ENCODE results near the gene FOXK1. TPM values are rescaled to one million over a fixed set of nuclear protein-coding genes. Genes with fewer than 3 reads are reported as not detected.

FOXK1 gene
- total and polyA plus RNA-seq, 9 of the 15 experiments (the other 6 are each of a cell fraction or from before 2014, with no cell fraction given) = 0.32 to 45.5 (median 8.1) TPM

DNA sequence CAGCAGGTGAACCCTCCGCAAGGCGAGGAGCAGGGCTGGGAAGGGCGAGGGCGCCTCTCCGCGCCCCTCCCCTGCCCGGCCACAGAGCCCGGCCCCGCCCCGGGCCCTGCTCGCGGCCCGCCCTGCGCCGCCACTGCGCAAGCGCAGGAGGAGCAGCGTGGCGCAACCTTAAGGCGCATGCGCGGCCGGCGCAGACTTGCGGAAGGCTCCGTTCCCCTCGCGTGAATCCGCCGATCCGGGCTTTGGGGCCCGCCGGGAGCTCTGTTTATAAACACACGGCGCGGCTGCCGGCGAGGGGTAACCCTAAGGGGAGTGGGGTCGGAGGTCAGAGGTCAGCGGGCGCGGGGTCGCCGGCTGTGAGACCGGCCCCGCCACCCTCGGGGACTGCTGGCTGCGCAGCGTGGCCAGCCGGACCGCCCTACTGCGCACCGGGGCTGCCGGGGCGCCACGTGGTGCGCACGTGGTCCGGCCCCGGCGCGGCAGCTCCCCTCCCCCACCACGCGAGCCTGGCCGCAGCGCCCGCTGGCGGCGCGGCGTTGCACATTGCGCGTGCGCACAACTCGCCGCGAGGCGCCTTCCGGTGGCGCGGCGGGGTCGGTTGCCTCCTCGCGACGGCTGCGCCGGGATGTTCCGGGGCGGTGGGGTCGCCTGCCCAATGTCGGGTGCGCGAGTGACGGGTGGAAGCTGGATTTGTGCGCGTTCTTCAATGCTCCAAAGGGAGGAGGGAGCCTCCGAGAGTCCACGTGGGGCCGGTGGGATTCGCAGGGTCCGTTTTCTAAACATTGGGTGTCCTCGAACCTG is 40.2 kb upstream of the FOXK1 start:
- Histone ChIP-seq H3K27ac (ENCODE audit: extremely low read depth, low read depth, low read length) (peak overlapping the region; percentile 98), H3K4me2 (ENCODE audit: insufficient read depth, low read length) (peak overlapping the region; percentile 78), H4K20me1 (replicated peaks; ENCODE audit: control insufficient read depth, insufficient read depth, low read length) (no peaks in the 10 kb centered on the region), H3K4me3 (peak overlapping the region; percentile 69), H2AFZ (ENCODE audit: low read depth, low read length) (peak overlapping the region; percentile 96), H3K79me2 (ENCODE audit: control insufficient read depth, insufficient read depth, low read length) (peaks cover 8% of the 10 kb centered on the region), H3K9ac (ENCODE audit: insufficient read depth in 1 of 2, low read depth in 2 of 2, low read length in 2 of 2) (peak overlapping the region; percentile 93 to 97), H3K4me1 (replicated peaks in 1 of 2; ENCODE audit: control insufficient read depth in 2 of 2, insufficient read depth in 2 of 2, low read length in 2 of 2) (peaks cover 9 to 29% of the 10 kb centered on the region in 2 experiments; a peak in 4 of 5 replicates), H3K9me3 (replicated peaks; ENCODE audit: control insufficient read depth, insufficient read depth, low read depth, low read length) (0 out of 2 replicates have a peak, but pooled peaks cover 2% of the 10 kb centered on the region), H3K9me1 (ENCODE audit: control insufficient read depth, insufficient read depth, low read length) (no peaks in the 10 kb centered on the region), H3K27me3 (ENCODE audit: control insufficient read depth in 2 of 2, insufficient read depth in 2 of 2, low read length in 2 of 2) (no peaks in the 10 kb centered on the region), H3K36me3 (ENCODE audit: control insufficient read depth, insufficient read depth, low read length) (no peaks in the 10 kb centered on the region)
- CTCF ChIA-PET (ENCODE audit: low intra/inter-chr PET ratio) = interaction anchor here (1.0 kb wide), 2 partner anchors 40 to 43 kb away, joined by 4 read pairs; partner anchors contain the start of gene FOXK1
- DNase-seq (ENCODE audit: extremely low read depth in 1 of 4, low spot score in 3 of 4) = peak; percentile 96 to 99 (median 98)
- intact Hi-C loops (cut with micrococcal nuclease) (loop anchor here (1.0 to 5.0 kb wide), 3 partner anchors 37 to 113 kb away; no protein-coding TSS in a partner anchor), in situ Hi-C loops (cut with MboI) (no loop called here)
- FAIRE-seq = peak; percentile 79
- under 1% methylated on average over 65 of the region's 103 CpGs for WGBS (ENCODE audit: insufficient coverage, low coverage, missing lambda C conversion rate)
- no TSS peak for BruUV-seq (replicated peaks)
- POLR2A ChIA-PET = interaction anchor here (0.6 to 2.2 kb wide), 9 partner anchors 25 to 134 kb away, joined by 3 to 21 read pairs (median 3); partner anchors contain the start of genes AP5Z1 and FOXK1
- peak; percentile 95 for ATAC-seq
- TF ChIP-seq, protein P1, sequence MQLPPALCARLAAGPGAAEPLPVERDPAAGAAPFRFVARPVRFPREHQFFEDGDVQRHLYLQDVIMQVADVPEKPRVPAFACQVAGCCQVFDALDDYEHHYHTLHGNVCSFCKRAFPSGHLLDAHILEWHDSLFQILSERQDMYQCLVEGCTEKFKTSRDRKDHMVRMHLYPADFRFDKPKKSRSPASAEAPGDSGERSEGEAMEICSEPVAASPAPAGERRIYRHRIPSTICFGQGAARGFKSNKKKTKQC (CRISPR knock-in tag; IDR thresholded peaks at IDR 0.05) = peak; percentile 88
- TF ChIP-seq SP1 (CRISPR knock-in tag; IDR thresholded peaks at IDR 0.05) (peak; percentile 76), ZBTB9 (CRISPR knock-in tag; IDR thresholded peaks at IDR 0.05) (peak; percentile 64; the same call in 1 of the 2 replicates), EP300 (IDR thresholded peaks at IDR 0.05; ENCODE audit: low read length) (peak; percentile 53; the same call in 1 of the 2 replicates), BCLAF1 (IDR thresholded peaks at IDR 0.05; ENCODE audit: borderline replicate concordance in 1 of 2, control insufficient read depth in 1 of 2, low read depth in 2 of 2, low read length in 1 of 2) (no peak), GTF2F1 (IDR thresholded peaks at IDR 0.05; ENCODE audit: low read depth, low read length) (peak; percentile 28; the same call in 1 of the 2 replicates), ZNF583 (CRISPR knock-in tag; IDR thresholded peaks at IDR 0.05) (peak; percentile 59; the same call in 1 of the 2 replicates), GTF2E2 (tag; IDR thresholded peaks at IDR 0.05) (0 out of 2 replicates have a peak, but pooled peaks have one; percentile 48), FOXK2 (conservative IDR thresholded peaks at IDR 0.05 in 1 of 2, IDR thresholded peaks at IDR 0.05 in 1 of 2; ENCODE audit: low read depth in 2 of 2) (peak; percentile 98 to 99), CREB1 (IDR thresholded peaks at IDR 0.05) (peak; percentile 46; the same call in 1 of the 2 replicates), CREB1 (CRISPR knock-in tag; IDR thresholded peaks at IDR 0.05) (peak; percentile 22), FOXK1 (CRISPR knock-in tag; IDR thresholded peaks at IDR 0.05; ENCODE audit: borderline replicate concordance) (no peak)
- TF ChIP-seq, protein P2, sequence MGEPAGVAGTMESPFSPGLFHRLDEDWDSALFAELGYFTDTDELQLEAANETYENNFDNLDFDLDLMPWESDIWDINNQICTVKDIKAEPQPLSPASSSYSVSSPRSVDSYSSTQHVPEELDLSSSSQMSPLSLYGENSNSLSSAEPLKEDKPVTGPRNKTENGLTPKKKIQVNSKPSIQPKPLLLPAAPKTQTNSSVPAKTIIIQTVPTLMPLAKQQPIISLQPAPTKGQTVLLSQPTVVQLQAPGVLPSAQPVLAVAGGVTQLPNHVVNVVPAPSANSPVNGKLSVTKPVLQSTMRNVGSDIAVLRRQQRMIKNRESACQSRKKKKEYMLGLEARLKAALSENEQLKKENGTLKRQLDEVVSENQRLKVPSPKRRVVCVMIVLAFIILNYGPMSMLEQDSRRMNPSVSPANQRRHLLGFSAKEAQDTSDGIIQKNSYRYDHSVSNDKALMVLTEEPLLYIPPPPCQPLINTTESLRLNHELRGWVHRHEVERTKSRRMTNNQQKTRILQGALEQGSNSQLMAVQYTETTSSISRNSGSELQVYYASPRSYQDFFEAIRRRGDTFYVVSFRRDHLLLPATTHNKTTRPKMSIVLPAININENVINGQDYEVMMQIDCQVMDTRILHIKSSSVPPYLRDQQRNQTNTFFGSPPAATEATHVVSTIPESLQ (CRISPR knock-in tag; IDR thresholded peaks at IDR 0.05) = 0 out of 2 replicates have a peak, but pooled peaks have one; percentile 57

All from K562 (cell line).